ENCODE data around the gene DDX59. TPM values are rescaled to one million over a fixed set of nuclear protein-coding genes. Genes with fewer than 3 reads are reported as not detected.
A peak's percentile ranks its signal among the peaks of the same experiment; 100 is the strongest.

DDX59 gene
- total and polyA plus RNA-seq, 9 of the 15 experiments (the other 6 are each of a cell fraction or from before 2014, with no cell fraction given), result 8.3 to 30.4 (median 19.8) TPM

DNA sequence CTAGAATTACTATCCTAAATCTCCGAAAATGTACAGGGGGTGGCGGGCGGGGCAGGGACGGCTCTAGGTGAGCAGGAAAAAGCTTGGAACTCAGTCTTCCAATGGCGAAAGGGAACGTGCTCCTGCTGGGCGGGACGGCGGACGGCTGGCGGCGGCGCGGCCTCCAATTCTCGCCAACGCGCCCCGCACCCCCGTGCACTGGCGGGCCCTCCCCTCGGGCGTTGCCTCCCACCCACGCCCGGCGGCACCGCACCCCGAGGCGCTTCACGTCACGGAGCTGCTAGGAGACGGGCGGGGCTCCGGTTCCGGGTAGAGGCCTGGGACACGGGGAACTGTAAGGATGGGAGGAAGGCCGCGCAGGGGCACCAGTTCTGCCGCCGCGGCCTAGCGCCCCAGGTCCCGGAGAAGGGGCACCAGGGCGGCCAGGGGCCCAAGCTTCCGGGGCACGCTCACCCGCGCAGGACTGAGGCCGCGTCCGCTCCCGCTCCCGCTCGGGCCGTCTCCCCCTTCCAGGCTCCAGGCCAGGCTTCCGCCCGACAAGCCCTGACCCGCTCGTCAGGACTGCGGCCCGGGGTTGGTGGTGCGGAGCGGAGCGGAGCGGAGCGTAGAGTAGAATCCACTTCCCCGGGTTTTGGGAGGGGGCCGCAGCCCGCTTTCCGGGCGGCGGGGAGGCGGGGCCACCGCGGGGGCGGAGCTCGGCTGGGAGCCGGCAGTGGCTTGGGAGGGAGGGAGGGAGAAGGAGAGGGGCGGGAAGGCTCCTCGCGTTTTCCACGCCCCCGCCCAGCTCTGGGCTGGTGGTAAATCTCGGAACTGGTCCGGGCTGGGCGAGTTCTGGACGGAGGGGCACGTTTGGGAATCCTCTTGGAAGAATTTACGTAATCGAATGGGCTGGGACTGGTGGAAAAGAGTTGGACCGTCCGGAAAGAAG lies at the start of gene DDX59 (continued):
- TF ChIP-seq ETS2 (tag; IDR thresholded peaks at IDR 0.05; ENCODE audit: borderline replicate concordance, poor library complexity, severe bottlenecking) (no peak), EHMT2 (IDR thresholded peaks at IDR 0.05) (no peak), POLR3G (IDR thresholded peaks at IDR 0.05; ENCODE audit: extremely low read depth, insufficient read length, insufficient replicate concordance) (no peak), SP1 (CRISPR knock-in tag; IDR thresholded peaks at IDR 0.05) (peak; percentile 89), ZNF282 (CRISPR knock-in tag; IDR thresholded peaks at IDR 0.05) (no peak), GABPB1 (CRISPR knock-in tag; IDR thresholded peaks at IDR 0.05) (peak; percentile 91), RFX1 (IDR thresholded peaks at IDR 0.05) (peak; percentile 77), TAF7 (tag; IDR thresholded peaks at IDR 0.05) (peak; percentile 69; the same call in 1 of the 2 replicates), MIER1 (IDR thresholded peaks at IDR 0.05; ENCODE audit: low read depth) (no peak), MECOM (CRISPR knock-in tag; IDR thresholded peaks at IDR 0.05) (no peak), MTA1 (IDR thresholded peaks at IDR 0.05; ENCODE audit: borderline replicate concordance) (peak; percentile 15; the same call in 1 of the 2 replicates), HLTF (IDR thresholded peaks at IDR 0.05) (peak; percentile 36; the same call in 1 of the 2 replicates), ARNT (IDR thresholded peaks at IDR 0.05) (0 out of 4 replicates have a peak, but pooled peaks of 1 of the 2 experiments have one; percentile 39), BRD4 (IDR thresholded peaks at IDR 0.05) (peak; percentile 99), MYC (IDR thresholded peaks at IDR 0.05; ENCODE audit: low read depth, low read length) (peak; percentile 85), MYC (CRISPR knock-in tag; IDR thresholded peaks at IDR 0.05; ENCODE audit: borderline replicate concordance, low read depth) (no peak), SRSF1 (IDR thresholded peaks at IDR 0.05; ENCODE audit: low read depth, low read length) (0 out of 2 replicates have a peak, but pooled peaks have one; percentile 63), HDAC6 (IDR thresholded peaks at IDR 0.05; ENCODE audit: low read depth, low read length) (no peak), ZEB2 (IDR thresholded peaks at IDR 0.05) (no peak; the same call in 1 of the 2 replicates), FUS (optimal IDR thresholded peaks at IDR 0.05; ENCODE audit: low read depth, low read length) (no peak), SMARCE1 (IDR thresholded peaks at IDR 0.05) (no peak), MED1 (CRISPR knock-in tag; IDR thresholded peaks at IDR 0.05; ENCODE audit: borderline replicate concordance) (no peak), RFX5 (IDR thresholded peaks at IDR 0.05; ENCODE audit: low read depth, low read length) (no peak), DPF2 (IDR thresholded peaks at IDR 0.05) (no peak), PRMT5 (CRISPR knock-in tag; IDR thresholded peaks at IDR 0.05) (no peak), DACH1 (IDR thresholded peaks at IDR 0.05; ENCODE audit: partially characterized antibody) (peak; percentile 21), MYNN (IDR thresholded peaks at IDR 0.05) (peak; percentile 68; the same call in 1 of the 2 replicates), MYNN (CRISPR knock-in tag; IDR thresholded peaks at IDR 0.05) (no peak), CXXC5 (CRISPR knock-in tag; IDR thresholded peaks at IDR 0.05) (peak; percentile 97)
- TF ChIP-seq, protein P1, sequence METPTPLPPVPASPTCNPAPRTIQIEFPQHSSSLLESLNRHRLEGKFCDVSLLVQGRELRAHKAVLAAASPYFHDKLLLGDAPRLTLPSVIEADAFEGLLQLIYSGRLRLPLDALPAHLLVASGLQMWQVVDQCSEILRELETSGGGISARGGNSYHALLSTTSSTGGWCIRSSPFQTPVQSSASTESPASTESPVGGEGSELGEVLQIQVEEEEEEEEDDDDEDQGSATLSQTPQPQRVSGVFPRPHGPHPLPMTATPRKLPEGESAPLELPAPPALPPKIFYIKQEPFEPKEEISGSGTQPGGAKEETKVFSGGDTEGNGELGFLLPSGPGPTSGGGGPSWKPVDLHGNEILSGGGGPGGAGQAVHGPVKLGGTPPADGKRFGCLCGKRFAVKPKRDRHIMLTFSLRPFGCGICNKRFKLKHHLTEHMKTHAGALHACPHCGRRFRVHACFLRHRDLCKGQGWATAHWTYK (CRISPR knock-in tag; IDR thresholded peaks at IDR 0.05), result peak; percentile 92; the same call in 1 of the 2 replicates
- TF ChIP-seq, protein P2, sequence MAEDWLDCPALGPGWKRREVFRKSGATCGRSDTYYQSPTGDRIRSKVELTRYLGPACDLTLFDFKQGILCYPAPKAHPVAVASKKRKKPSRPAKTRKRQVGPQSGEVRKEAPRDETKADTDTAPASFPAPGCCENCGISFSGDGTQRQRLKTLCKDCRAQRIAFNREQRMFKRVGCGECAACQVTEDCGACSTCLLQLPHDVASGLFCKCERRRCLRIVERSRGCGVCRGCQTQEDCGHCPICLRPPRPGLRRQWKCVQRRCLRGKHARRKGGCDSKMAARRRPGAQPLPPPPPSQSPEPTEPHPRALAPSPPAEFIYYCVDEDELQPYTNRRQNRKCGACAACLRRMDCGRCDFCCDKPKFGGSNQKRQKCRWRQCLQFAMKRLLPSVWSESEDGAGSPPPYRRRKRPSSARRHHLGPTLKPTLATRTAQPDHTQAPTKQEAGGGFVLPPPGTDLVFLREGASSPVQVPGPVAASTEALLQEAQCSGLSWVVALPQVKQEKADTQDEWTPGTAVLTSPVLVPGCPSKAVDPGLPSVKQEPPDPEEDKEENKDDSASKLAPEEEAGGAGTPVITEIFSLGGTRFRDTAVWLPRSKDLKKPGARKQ (CRISPR knock-in tag; IDR thresholded peaks at IDR 0.05), result no peak

Measured in K562 (cell line).